HG03175 (cell line): ENCODE measurements around the gene SBNO1.
"Not testable (repeated sequence)": the region's sequence is repeated elsewhere in the genome, so short reads cannot be mapped to it uniquely, and the experiment has no call there.

Experiments
- ATAC-seq: cut with Tn5 transposase; IDR thresholded peaks from one replicate; pipeline ENCODE4 v1.9.1; 2021; ENCODE audit warnings: mild to moderate bottlenecking, moderate library complexity; ENCODE audit not compliant: unreplicated experiment

The SBNO1 gene

DNA sequence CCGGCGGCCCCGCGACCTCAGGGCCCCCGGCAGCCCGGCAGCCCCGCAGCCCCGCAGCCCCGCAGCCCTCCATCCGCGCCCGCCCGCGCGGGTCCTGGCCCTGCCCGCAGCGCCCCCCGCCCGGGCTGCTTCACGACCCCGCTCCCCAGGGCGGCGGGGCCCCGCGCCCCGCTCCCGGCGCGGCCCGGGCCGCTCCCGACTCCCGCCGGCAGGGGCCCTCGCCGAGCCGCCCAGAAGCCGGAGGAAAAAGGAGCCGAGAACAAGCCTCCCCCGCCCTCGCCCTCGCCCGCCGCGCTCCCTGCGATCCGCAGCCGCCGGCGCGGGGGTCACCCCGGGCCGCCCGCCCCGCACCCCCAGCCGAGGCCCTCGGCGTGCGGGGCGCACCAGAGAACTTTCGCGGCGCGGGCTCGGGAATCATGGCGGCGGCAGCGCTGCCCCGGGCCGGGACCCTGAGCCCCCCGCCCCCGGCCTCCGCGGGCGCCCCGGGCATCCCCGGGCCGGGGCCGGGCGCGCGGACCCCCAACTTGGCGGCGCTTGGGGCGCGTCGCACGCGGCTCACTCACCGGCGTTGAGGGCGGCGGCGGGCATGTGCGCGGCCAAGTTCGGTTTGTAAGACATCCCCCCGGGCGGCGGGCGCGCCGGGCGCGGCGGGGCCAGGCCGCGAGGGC is 93.5 kb downstream of the SBNO1 start:
- ATAC-seq: peak; percentile 67

DNA sequence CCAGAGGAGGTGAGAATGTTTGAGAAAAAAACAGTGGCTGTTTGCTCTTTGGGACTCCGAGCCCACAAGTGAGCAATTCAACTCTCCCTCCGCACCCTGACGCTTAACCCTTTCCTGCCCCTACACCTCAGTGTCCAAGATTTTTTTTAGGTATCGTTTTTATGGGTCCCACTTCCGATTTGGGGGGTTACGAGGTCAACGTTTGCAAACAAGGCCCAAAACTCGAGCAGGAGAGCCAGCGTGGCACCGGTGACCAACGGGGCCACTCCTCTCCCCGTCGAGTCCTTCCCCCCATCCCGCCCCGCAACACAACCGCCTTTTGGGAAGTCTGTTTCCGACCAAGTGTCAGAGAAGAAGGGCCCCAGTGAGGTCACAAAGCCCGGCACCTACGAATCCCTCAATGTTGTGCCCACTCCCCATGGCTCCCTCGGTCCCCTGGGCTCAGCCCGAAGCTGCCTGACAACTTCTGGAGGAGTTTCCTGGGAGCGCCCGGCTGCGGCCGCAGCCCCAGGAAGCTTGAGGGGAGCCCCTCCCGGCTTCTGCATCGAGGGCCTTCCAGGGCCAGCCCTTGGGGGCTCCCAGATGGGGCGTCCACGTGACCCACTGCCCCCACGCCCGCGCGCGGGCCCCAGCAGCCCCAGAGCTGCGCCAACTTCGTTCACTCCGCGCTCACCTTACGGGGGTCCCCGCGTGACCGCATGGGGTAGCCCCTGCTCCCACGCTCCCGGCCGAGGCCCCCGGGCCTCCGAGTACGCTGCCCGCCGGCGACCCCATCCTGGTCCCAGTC is 94.2 kb downstream of the SBNO1 start:
- ATAC-seq: peak; percentile 14

DNA sequence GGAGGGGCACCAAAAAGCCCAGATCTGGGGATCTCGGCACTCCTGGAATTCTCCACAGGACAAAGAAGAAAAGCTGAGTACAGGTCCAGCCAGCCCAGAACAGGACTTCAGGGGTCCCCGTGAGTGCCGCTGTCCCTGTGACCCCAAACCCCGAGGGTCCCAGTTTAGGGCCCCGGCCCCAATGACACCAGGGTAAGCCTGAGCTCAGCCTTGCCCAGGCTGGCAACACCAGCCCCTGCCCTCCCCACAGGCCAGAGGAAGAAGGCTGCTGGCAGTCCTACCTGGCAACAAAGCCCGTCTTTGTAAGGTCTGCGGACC is 94.8 kb downstream of the SBNO1 start:
- ATAC-seq: no peak

DNA sequence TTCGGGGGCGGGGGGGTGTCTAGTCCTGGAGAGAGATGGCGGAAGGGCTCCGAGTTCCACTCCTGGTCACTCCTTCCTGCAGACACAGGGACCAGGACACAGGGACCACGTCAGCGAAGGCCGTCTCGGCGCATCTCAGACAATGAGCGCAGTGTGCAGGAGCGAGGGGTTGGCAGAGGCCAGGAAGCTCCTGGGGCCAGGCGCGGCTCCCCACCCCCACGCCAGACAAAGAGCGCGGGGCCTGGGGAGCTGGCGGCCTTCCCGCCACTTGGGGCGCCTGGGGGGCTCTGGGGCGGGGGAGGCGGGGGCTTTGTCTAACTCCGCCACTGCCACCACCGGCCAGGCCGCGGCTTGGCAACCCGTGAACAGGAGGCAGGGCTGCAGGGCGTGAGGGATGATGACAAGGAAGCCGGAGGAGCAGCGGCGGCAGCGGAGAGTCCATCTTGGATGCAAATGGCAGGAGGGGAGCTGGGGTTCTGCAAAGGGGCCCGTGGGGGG is 95.2 kb downstream of the SBNO1 start:
- ATAC-seq: no peak

DNA sequence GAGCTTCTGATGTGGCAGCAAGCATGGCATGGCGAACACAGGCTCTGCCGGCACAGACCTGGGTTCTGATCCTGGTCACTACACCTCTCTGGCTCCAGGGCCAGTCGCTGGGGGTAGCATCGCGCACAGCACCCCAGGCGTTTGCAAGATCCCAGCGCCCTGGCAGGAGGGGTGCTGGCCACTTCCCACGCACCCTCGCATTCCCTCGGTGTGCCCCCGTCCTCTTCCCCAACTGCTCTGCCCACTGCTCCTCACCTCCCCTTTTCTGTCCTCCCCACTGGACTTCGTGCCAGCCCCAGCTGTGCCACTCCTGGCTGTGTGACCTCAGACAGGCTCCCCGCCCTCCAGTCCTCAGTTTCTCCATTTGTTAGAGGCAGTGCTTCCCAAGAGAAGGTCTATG is 95.8 kb downstream of the SBNO1 start:
- no peak for ATAC-seq

DNA sequence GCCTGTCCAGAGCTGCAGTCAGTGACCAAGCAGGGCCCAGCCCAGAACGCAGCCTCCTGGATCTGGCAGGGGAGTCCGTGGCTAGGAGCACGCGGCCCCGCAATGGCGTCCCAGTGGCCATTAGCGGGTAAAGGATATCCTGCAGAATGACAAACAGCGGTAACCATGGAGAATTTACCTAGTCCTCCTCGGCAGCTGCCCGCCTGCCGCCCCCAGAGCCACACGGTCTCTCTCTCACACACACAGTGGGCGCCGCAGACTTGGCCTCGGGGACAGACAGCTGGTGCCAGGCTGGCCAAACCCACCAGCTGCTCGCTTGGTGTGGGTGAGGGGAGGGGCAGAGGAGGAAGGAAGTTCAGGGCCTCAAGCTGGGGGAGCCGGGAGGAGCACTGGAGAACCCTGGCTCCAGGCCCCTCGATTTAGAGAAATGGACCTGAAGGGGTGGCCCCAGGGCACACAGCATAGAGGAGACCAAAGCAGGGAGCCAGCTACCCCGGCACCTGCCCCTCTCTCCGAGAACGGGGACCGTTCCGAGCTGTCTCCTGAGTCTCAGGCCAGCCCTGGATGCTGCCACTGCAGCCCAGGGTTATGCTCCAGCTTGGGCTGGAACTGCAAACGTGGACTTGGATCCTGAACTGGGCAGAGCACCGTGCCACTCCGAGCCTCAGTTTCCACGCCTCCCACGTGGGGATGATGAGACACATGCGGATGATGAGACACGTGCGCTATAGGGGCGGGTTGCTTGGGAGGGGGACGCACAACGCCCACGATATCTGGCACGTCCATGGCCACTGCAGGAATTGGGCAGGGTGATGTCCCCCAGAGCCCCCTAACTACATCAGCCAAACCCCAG is 96.4 kb downstream of the SBNO1 start:
- no peak for ATAC-seq

DNA sequence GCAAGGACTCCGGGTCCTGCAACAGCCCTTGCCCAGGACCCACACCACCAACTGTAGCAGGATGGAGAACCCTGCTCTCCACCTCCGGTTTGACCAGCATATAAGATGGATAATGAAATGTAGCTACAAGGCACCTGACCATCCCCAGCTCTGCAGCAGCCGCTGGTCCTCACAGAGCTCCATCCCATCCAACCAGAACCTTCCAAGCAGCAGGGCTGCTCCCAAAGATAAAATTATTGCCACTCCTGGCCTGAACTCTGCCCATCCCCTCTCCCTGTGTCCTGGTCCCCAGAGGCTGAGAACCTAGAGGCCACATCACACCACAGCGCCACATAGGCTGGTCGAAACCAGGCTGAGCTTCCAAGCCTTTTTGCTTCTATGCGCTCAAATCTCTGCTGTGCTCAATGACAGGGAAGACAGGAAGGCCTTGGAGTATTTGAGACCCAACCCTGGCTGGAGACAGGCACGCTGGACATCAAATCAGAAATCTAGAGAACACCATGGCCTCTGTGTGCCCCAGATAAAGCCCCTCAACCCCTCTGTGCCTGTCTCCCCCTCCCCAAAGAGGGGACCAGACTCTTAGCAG is 97.2 kb downstream of the SBNO1 start:
- no peak for ATAC-seq

DNA sequence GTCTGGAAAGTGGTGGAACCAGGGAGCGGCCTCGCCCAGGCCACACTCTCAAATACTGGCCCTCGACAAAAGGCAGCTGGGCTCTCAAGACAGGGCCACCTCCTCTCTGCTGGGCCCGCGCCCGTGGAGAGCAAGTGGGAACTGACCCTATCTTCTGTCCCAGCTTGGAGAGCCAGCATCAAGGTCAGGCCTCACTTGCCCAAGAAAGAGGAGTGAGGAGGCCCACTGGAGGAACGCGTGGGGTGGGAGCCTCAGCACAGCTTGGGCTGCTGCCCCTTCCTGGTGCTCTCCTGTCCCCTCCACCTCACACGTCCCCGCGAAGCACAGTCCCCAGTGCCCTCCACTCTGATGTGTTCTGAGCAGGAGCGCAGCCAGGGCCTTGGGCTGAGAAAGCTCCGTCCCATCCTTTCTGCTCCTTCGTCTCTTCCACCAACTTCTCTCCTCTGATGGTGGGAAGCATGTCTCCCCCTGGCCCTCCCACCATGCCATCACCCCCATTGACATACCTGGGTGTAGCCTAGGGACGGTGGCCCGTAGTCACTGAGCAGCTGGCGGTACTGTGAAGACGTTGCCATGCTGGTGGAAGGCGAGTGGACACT is 97.9 kb downstream of the SBNO1 start:
- no peak for ATAC-seq

DNA sequence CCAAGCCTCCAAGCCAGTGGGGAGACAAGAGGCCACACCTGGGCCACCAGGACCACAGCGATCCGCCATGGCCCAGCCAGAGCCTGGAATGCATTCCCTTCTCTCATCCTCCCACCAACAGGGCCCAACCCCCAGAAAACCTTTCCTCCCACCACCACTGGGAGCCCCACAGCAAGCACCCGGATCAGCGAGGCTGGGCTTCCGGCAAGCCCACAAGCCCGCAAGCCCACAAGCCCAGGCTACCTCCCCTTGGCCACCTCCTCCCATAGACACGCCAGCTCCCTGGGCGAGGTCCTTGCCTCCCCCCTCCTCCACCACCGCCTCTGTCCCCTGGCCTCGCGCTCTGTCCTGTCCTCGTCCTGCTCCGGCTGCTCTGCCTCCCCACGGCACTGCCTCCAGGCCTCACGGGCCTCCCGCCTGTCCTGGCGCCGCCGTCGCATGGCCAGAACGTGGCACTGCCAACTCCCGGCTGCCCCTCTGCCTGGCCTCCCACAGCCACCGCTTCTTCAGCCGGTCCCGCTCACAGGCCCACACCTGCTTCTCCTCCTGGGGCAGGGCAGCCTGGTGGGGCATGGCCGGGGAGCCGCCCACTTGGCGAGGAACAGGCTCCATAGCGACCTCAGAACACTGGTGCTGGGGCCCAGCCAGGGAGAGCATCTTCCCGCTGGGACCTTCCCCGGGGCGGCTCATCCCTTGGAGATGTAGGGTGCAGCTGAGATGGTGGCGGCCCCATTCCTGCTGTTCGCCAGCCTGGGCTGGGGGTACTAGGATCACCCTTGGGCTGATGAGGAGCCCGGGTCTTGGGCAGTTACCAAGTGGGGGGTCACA is 98.6 kb downstream of the SBNO1 start:
- no peak for ATAC-seq

DNA sequence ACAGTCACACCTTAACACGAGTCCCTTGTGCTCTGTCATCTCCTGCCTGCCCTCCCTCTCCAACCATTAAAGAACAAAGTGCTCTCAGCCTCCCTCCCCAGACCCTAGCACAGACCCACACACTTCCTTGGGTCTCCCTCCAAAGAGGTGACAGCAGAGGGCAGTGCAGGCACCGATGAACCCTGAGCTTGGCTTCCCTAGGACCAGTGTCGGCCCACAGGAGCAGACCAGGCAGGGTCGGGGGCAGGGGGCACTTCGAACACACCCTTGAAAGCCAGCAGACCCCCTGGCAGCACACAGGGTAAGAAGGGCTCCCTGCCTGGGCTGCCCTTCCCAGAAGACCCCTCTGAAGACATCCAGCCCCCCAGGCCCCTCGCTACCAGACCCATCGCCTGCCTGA is 100.0 kb downstream of the SBNO1 start:
- ATAC-seq: no peak

DNA sequence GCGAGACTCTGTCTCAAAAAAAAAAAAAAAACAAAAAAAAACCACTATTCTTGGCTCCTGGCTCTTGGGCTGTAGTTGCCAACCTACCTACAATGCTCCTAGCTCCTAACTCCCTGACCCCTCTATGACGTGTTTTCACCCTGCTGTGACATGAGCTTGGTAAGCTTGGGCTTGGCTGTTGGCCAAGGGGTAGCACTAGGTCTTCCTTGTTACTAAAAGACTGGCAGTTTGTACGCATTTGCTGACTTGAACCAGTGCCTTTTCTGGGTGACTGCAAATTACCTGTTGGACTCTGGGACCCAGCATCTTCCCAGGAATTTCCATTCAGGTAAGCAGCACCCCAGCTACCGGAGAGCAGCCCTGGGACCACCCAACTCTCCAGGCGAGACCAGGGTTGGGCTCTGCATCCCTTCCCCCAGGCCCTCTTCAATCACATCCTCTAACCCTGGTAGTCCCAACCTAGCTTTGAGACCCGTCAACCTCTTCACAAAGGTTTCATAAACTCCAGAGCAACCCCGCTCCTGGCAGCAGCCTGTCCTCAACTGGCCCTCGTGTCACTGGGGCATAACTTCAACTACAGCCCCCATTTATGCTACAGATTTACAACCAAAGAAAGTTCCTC is 101.3 kb downstream of the SBNO1 start:
- no peak for ATAC-seq

DNA sequence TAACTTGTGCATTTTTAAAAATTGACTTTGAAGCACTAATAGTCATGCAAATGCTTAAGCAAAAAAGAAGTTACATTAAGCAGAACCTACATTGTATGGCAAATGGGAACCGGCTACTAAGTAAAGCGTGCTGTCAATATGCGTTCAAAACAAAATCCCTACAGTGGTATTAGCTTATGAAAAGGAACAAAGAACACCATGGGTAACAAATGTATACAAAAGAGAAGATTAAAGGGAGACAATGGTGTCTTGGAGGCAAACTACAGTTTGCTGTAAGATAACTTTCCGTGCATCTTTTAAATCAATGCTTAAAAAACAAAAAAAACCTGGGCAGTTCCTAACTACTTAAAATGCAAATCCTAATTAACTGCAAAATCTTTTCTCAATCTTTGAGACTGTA is 103.5 kb downstream of the SBNO1 start:
- no peak for ATAC-seq

DNA sequence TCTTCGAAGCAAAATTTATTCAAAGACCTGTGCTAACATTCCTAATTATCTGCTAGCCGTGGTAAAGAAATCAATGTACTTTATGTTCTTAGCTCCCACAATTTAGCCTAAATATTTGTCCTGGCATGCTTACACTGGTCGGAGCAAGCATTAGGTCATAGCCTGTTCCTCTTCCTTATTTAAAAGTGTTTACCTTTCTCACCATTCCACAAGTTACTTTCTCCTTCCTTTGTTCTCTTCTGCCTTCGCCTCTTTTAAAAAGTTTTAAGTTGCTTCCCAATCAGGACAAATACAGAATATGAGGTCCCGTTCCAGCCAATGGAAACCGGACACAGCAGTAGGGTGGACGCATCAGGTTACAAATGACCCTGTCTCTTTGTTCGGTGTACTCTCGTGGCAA is 104.6 kb downstream of the SBNO1 start:
- ATAC-seq: no peak

DNA sequence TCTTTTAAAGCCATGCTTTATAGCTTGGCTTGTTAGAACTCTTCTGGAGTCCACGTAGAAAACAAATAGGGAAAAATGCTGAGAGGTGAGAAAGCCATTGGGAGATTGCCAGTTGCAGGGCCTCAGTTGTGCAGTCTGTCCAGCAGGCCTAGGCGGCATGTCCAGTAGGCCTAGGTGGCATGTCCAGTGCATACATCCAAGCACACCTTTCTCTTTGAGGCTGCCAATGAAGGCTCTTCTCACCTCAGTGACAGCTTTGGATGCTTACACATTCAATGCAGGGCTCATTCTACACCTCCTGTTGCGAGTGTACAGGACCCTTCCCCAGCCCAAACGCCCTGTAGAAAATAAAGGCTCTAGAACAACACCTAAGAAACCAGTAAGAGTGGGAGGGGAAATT is 106.1 kb downstream of the SBNO1 start:
- no peak for ATAC-seq

DNA sequence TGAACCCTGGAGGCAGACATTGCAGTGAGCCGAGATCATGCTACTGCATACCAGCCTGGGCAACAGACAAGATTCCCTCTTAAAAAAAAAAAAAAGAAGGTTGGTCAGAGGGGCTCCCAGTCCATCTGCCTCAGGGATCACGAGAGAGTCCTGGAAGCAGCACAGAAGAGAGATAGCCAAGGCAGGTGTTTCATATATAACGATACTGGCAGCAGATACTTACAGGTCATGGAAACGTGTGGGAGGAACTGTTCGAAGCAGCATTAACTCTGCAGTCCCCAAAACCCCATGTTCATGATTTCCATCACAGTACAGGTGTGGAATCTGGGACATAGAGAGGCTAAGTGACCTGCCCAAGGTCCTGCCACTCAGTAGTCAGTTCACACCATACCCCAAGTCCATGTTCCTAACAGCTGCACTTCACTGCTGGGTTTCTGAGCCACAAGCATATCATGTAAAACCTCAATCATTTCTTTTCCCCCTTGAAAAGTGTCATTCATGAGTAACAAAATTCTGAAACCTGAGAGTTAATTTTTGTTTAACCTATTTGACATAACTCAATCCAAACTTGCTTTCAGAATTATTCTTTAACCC is 109.7 kb downstream of the SBNO1 start:
- no peak for ATAC-seq

DNA sequence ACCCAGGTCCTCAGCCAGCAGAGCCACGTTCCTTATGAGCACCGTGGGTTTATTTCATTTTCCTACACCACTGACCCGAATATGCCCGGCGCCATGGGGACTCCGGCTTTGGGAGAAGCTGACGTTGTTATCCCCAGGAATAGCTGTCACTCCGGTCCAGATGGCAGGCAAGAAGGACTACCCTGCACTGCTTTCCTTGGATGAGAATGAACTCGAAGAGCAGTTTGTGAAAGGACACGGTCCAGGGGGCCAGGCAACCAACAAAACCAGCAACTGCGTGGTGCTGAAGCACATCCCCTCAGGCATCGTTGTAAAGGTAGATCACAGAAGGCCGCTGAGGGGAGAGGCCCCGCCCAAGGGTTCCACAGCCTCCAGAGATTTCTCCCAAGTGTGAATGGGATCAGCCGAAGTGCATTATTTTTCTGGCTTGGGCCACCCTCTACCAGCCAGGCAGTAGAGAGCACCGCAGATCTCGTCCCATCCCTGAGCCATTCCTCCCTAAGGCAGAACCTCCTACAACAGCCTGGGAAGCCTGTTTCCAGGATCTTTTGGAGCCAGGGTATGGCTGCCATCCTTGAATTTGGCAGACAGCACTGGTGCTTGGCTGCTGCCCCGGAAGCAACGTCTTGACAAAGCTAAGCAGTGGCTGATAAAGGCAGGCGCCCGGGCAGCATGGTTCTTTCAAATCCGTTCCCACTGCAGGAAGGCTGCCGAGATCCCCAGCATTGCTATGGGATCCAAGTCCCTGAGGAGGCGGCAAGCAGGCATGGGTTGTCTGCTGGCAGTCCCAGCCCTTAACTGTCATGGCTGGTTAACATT is 110.8 kb downstream of the SBNO1 start:
- ATAC-seq: no peak

DNA sequence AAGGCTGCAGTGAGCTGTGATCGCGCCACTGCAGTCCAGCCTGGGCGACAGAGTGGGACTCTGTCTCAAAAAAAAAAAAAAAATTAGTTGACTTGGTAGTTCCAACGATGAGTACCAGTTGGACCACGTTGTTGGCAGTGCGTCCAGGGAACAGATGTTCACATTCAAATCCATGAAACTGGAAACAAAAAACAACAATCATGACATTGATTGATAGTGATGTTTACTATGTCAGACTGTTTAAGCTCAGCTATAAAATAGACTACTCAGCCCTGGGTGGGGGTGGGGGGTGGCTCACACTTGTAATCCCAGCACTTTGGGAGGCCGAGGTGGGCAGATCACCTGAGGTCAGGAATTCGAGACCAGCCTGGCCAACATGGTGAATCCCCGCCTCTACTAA is 112.3 kb downstream of the SBNO1 start:
- not testable (repeated sequence) for ATAC-seq

DNA sequence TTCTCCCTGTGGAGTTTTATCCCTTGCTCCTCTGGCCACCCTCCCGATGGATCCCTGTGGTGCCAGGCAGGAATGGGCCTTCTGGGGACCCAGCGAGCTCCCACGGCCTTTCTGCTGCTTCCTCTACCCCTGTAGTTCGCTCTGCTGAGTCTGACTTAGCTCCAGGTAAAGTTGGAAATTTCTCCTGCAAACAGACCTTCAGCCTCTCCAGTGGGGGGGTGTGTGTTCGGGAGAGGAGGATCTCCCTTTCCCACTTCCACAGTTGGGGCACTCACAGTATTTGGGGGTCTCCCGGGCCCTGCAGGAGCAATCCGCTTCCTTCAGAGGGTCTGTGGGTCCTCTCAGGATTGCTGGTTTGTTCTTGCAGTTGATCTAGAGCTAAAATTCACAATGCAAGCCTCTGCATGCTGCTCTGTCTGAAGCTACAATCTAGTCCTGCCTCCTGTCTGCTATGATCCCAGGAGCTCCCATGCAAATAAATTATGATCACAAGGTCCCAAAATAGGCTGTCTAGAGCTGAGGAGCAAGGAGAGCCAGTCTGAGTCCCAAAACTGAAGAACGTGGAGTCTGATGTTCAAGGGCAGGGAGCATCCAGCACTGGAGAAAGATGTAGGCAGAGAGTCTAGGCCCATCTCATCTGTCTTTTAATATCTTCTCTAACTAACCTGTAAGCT is 113.1 kb downstream of the SBNO1 start:
- ATAC-seq: no peak
